Measurements from ENCODE around the gene SLC35D1.

SLC35D1 gene

DNA sequence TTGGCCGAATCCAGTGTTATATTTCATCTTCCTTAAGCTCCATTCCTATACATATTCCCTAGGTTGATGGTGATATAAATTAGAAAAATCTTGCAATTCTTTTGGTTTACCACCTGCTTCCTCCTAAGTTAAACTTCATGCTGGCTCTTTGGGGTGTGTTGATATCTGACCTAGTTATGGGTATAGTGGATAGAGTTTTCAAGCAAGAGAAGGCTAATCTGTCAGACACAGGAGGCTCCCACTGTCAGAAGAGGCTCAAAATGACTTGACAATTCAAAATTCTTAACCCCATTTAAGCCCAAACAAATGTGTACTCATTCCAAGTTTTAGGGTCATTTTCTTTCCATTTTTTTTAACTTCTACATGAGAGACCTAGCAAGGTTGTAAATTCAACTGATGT, 8.5 kb upstream of the SLC35D1 start:
- DNase-seq (ENCODE audit: low read depth in 1 of 2, low spot score in 1 of 2): no peak
- no peak for TF ChIP-seq JUND (IDR thresholded peaks at IDR 0.05; ENCODE audit: low read depth)
- in situ Hi-C loops (cut with HindIII; ENCODE audit: low pct_unique_long_range_greater_than_20kb, low sequenced_read_pairs): no loop called here

GRCh38 chr1:67061266-67061665, 7.3 kb upstream of the SLC35D1 start:
- DNase-seq (ENCODE audit: low read depth in 1 of 2, low spot score in 1 of 2): no peak
- in situ Hi-C loops (cut with HindIII; ENCODE audit: low pct_unique_long_range_greater_than_20kb, low sequenced_read_pairs): no loop called here
- TF ChIP-seq JUND (IDR thresholded peaks at IDR 0.05; ENCODE audit: low read depth): no peak

GRCh38 chr1:67060811-67061218, 6.9 kb upstream of the SLC35D1 start:
- no peak for TF ChIP-seq JUND (IDR thresholded peaks at IDR 0.05; ENCODE audit: low read depth)
- in situ Hi-C loops (cut with HindIII; ENCODE audit: low pct_unique_long_range_greater_than_20kb, low sequenced_read_pairs): no loop called here
- no peak for DNase-seq (ENCODE audit: low read depth in 1 of 2, low spot score in 1 of 2)

GRCh38 chr1:67059346-67059745, 5.4 kb upstream of the SLC35D1 start:
- DNase-seq (ENCODE audit: low read depth in 1 of 2, low spot score in 1 of 2): no peak
- TF ChIP-seq JUND (IDR thresholded peaks at IDR 0.05; ENCODE audit: low read depth): no peak
- in situ Hi-C loops (cut with HindIII; ENCODE audit: low pct_unique_long_range_greater_than_20kb, low sequenced_read_pairs): no loop called here

GRCh38 chr1:67058761-67059160, 4.8 kb upstream of the SLC35D1 start:
- in situ Hi-C loops (cut with HindIII; ENCODE audit: low pct_unique_long_range_greater_than_20kb, low sequenced_read_pairs): no loop called here
- no peak for DNase-seq (ENCODE audit: low read depth in 1 of 2, low spot score in 1 of 2)
- TF ChIP-seq JUND (IDR thresholded peaks at IDR 0.05; ENCODE audit: low read depth): no peak

DNA sequence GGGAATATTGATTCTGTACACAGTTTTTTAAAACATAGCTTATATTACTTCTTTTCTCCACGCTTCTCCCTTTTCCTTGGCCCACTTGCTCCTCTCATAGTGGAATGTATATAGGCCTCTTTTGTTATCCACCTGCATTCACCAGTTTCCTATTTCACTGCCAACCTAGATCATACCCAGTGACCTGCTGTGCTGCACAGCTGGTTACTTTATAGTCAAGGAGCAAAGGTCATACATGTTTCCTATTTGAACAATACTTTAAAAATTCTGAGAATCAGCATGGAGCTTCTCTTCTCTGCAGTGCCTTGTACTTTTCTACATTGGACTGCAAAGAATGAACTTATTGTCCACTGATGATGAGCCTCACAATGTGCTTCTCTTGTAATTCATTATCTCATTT, 4.3 kb upstream of the SLC35D1 start:
- in situ Hi-C loops (cut with HindIII; ENCODE audit: low pct_unique_long_range_greater_than_20kb, low sequenced_read_pairs): no loop called here
- no peak for TF ChIP-seq JUND (IDR thresholded peaks at IDR 0.05; ENCODE audit: low read depth)
- no peak for DNase-seq (ENCODE audit: low read depth in 1 of 2, low spot score in 1 of 2)

GRCh38 chr1:67053535-67053784, 488 bp downstream of the SLC35D1 start:
- TF ChIP-seq JUND (IDR thresholded peaks at IDR 0.05; ENCODE audit: low read depth): no peak
- in situ Hi-C loops (cut with HindIII; ENCODE audit: low pct_unique_long_range_greater_than_20kb, low sequenced_read_pairs): no loop called here
- peak; percentile 44 for DNase-seq (ENCODE audit: low read depth in 1 of 2, low spot score in 1 of 2)

DNA sequence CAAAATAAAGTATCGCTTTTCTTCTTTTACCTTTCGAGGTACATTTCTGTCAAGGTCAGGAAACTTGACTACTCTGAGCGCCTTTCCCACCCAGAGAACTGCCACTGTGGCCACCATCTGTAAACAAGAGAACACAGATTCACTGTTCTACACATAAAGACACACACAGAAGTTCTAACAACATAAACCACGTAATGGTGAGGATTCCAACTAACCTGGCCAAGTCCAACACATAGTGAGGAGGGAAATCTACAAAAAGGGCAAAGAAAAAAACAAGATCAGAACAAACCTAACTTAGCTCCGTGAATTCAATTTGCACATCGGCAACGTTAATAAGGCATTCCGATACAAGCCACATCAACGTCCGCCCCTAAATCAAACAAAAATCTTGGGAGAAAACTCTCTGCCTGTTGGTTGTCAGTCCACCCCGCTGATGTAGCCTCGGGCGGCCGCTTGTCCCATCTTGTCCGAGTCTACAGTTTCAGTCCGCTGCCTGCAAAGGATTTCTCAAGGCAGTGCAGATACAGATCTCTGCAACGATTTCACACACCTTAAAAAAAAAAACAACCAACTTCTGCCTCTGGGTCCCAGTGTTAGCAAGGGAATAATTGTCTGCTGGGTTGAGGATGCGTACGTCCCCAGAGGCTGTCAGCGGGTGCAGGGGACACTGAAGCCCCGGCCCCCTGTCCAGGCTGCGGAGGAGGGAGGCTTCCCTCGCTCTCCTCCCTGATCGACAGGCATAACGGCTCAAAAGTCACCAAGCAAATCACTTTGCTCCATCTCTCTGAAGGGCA, 1.0 kb downstream of the SLC35D1 start:
- DNase-seq (ENCODE audit: low read depth in 1 of 2, low spot score in 1 of 2): peak; percentile 35 to 68
- in situ Hi-C loops (cut with HindIII; ENCODE audit: low pct_unique_long_range_greater_than_20kb, low sequenced_read_pairs): no loop called here
- TF ChIP-seq JUND (IDR thresholded peaks at IDR 0.05; ENCODE audit: low read depth): no peak

GRCh38 chr1:67051196-67051595, 2.8 kb downstream of the SLC35D1 start:
- no peak for DNase-seq (ENCODE audit: low read depth in 1 of 2, low spot score in 1 of 2)
- TF ChIP-seq JUND (IDR thresholded peaks at IDR 0.05; ENCODE audit: low read depth): no peak
- in situ Hi-C loops (cut with HindIII; ENCODE audit: low pct_unique_long_range_greater_than_20kb, low sequenced_read_pairs): no loop called here

- in situ Hi-C loops (cut with HindIII; ENCODE audit: low pct_unique_long_range_greater_than_20kb, low sequenced_read_pairs): no loop called here
- no peak for TF ChIP-seq JUND (IDR thresholded peaks at IDR 0.05; ENCODE audit: low read depth)
Measured at GRCh38 chr1:67044631-67045270, 9.2 kb downstream of the SLC35D1 start.

GRCh38 chr1:67043366-67043765, 10.6 kb downstream of the SLC35D1 start:
- no peak for TF ChIP-seq JUND (IDR thresholded peaks at IDR 0.05; ENCODE audit: low read depth)

More at GRCh38 chr1:67044631-67045270, 9.2 kb downstream of the SLC35D1 start:
- no peak for DNase-seq (ENCODE audit: low read depth in 1 of 2, low spot score in 1 of 2)

DNA sequence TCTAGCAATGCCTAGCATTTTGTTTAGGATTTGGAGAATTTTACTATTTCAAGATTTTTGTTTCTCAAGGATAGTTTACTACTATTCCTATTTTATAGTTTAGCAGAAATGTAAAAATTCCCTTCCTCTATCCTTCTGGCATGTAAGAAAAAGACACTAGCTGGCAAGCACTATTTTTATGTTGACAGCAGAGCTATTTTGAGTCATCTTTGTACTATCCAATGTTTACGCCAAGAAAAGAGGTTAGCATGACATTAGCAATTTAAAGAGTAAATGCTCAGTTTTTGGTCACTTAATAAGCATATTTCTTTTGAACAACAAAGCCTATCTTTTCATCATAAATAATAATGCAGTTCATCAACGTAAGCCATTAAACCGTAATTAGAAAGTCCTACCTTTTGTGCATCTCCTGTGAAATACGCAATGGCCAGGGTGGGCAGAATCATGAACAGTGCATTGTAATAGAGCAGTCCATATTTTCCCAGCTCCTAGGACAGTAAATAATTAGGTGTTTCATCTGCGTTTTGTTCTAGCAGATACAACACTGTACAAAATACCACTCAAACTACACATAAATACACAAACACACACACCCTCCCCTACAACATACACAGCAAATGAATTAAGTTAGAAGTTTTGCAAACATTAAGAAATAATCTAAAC, 12.0 kb downstream of the SLC35D1 start:
- no peak for DNase-seq (ENCODE audit: low read depth in 1 of 2, low spot score in 1 of 2)
- in situ Hi-C loops (cut with HindIII; ENCODE audit: low pct_unique_long_range_greater_than_20kb, low sequenced_read_pairs): no loop called here
- TF ChIP-seq JUND (IDR thresholded peaks at IDR 0.05; ENCODE audit: low read depth): no peak

More at GRCh38 chr1:67043366-67043765, 10.6 kb downstream of the SLC35D1 start:
- peak in 1 of 2 experiments; percentile 33 for DNase-seq (ENCODE audit: low read depth in 1 of 2, low spot score in 1 of 2)
- in situ Hi-C loops (cut with HindIII; ENCODE audit: low pct_unique_long_range_greater_than_20kb, low sequenced_read_pairs): no loop called here

DNA sequence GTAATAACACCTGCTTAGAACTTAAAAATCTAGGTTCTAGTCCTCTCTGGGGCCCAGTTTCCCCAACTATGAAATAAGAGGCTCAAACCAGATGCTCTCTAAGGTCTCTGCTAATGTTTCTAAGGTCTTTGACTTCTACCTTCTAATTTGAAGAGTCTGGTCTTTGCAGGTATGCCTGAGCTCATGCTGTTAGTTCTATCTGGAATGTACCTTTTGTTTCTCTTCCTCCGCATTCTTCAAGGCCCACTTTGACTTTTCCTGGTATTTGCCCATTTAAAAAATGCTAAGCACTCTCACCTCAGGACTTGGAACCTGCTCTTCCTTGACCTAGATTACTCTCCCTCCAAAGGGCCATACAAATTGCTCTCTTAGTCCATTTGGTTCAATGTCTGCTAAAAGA, 13.5 kb downstream of the SLC35D1 start:
- no peak for TF ChIP-seq JUND (IDR thresholded peaks at IDR 0.05; ENCODE audit: low read depth)
- in situ Hi-C loops (cut with HindIII; ENCODE audit: low pct_unique_long_range_greater_than_20kb, low sequenced_read_pairs): no loop called here
- DNase-seq (ENCODE audit: low read depth in 1 of 2, low spot score in 1 of 2): no peak
